Cardiac fibroblast (primary cell): ENCODE measurements around the gene CBX7.

ENCODE experiments used
- DNase-seq, 2 donors: peaks; one replicate each; pipeline versions ENCODE4 v3.0.0 to v3.0.0-alpha.2; 2010; ENCODE audit warnings: low read depth in 2 of 2
- H3K4me3 ChIP-seq, 2 donors: replicated peaks in 1 of 2; 1 replicate in 1 of 2; 2 replicates in 1 of 2; pipeline ENCODE4 v1.5.1; 2011; ENCODE audit warnings: low read depth in 2 of 2, low read length in 2 of 2, mild to moderate bottlenecking in 2 of 2, moderate library complexity in 1 of 2
- CTCF ChIP-seq: IDR thresholded peaks from one replicate; pipeline ENCODE4 v1.5.1; 2011; ENCODE audit warnings: low read depth, mild to moderate bottlenecking, low read length, inconsistent platforms

CBX7 gene

GRCh38 chr22:39183991-39184585 lies 31.6 kb upstream of the CBX7 start:
- no peak overlapping the region for H3K4me3 ChIP-seq
- no peak for TF ChIP-seq CTCF
- peak; percentile 82 to 90 for DNase-seq

- no peak overlapping the region for H3K4me3 ChIP-seq
- peak in 1 of 2 donors; percentile 62 for DNase-seq
- TF ChIP-seq CTCF: no peak
Measured at GRCh38 chr22:39182478-39183030, 30.1 kb upstream of the CBX7 start.

- DNase-seq: no peak
- no peak for TF ChIP-seq CTCF
- no peak overlapping the region for H3K4me3 ChIP-seq
Measured at GRCh38 chr22:39181778-39182177, 29.3 kb upstream of the CBX7 start.

- no peak overlapping the region for H3K4me3 ChIP-seq
- no peak for TF ChIP-seq CTCF
- DNase-seq: no peak
Measured at GRCh38 chr22:39181356-39181755, 28.9 kb upstream of the CBX7 start.

- no peak overlapping the region for H3K4me3 ChIP-seq
- TF ChIP-seq CTCF: no peak
- no peak for DNase-seq
Measured at GRCh38 chr22:39179841-39180335, 27.4 kb upstream of the CBX7 start.

GRCh38 chr22:39179401-39179827 lies 26.9 kb upstream of the CBX7 start:
- no peak for TF ChIP-seq CTCF
- no peak overlapping the region for H3K4me3 ChIP-seq
- no peak for DNase-seq
